Activated naive CD4-positive, alpha-beta T cell treated with anti-CD3 and anti-CD28 coated beads, Interleukin-2, amount 50 U/mL, for 24 hours (primary cell): ENCODE data around the gene RHEB.

Experiments used
- H3K27ac Mint-ChIP-seq: one replicate; pipeline ENCODE4 v1.8.0; 2021; ENCODE audit warnings: mild to moderate bottlenecking, mixed read lengths
- H3K27me3 Mint-ChIP-seq: one replicate; pipeline ENCODE4 v1.8.0; 2021; ENCODE audit warnings: mixed read lengths
- H3K36me3 Mint-ChIP-seq: one replicate; pipeline ENCODE4 v1.8.0; 2021; ENCODE audit warnings: mixed read lengths
- H3K4me1 Mint-ChIP-seq: one replicate; pipeline ENCODE4 v1.8.0; 2021; ENCODE audit warnings: mixed read lengths
- H3K4me3 Mint-ChIP-seq: one replicate; pipeline ENCODE4 v1.8.0; 2021; ENCODE audit warnings: mild to moderate bottlenecking, mixed read lengths
- H3K9me3 Mint-ChIP-seq: one replicate; pipeline ENCODE4 v1.8.0; 2021; ENCODE audit warnings: mixed read lengths

Gene RHEB, protein sequence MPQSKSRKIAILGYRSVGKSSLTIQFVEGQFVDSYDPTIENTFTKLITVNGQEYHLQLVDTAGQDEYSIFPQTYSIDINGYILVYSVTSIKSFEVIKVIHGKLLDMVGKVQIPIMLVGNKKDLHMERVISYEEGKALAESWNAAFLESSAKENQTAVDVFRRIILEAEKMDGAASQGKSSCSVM

DNA sequence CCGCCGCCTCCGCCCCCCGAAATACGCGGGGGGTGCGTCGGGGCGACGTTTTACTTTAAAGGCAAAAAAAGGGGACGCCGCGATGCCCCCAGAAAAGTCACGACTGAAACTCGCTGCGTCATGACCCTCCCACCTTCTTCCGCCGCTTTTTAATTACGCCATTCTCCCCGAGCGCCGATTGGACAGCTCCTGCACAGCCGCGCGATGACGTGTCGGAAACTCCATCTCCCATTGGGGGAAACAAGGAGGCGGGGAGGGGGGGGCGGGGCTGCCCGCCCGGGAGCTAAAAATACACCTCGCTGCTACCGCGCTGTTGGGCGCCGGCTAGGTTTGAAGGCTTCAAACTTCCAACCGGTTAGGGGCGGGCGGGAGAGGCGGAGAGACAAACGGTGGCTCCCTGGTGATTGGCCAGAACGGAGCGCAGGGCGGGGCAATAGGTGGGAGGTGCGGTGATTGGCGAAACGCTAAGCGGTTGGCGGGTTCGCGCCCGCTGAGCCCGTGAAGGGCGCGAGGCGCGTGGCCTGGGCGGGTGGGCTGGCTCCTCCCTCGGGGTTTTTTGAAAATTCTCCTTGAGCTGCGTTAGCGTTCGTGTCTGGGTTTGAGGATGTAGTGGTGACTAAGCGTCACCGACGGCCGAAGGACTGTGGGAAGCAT is at the start of gene RHEB:
RHEB (minus strand) TSS at position 131 of the 654 bp plus-strand sequence. CDS start 384 bp downstream, outside the sequence.
- H3K9me3 Mint-ChIP-seq: no peaks in the 10 kb centered on the region
- peaks cover 34% of the 10 kb centered on the region for H3K4me1 Mint-ChIP-seq
- peaks cover 1% of the 10 kb centered on the region for H3K36me3 Mint-ChIP-seq
- H3K27me3 Mint-ChIP-seq: no peaks in the 10 kb centered on the region
- H3K27ac Mint-ChIP-seq: peak within 1 kb of the TSS; percentile 98
- peak within 1 kb of the TSS; percentile 96 for H3K4me3 Mint-ChIP-seq

DNA sequence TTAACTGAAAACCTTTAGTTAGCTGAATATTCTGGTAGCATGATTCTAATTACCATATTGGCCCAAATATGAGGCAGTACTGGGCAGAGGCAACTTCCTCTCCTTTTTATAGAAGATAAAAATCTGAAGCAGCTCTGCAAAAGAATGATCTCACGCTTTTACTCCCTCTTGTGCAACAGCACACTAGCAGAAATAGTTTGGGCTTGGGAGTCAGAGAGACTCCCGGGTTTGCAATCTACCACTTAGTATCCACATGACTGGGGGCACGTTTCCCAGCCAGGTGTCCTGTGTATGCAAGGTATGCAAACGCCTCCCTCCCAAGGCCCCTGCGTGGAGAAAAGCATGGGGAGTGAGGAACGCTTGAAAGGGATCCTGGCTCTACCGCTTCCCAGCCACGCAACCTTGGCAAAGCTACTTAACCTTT is 47.2 kb upstream of the RHEB start:
- H3K9me3 Mint-ChIP-seq: no peaks in the 10 kb centered on the region
- H3K27ac Mint-ChIP-seq: no peak overlapping the region
- H3K4me1 Mint-ChIP-seq: no peaks in the 10 kb centered on the region
- H3K27me3 Mint-ChIP-seq: no peaks in the 10 kb centered on the region
- peaks cover 5% of the 10 kb centered on the region for H3K36me3 Mint-ChIP-seq
- no peak overlapping the region for H3K4me3 Mint-ChIP-seq

DNA sequence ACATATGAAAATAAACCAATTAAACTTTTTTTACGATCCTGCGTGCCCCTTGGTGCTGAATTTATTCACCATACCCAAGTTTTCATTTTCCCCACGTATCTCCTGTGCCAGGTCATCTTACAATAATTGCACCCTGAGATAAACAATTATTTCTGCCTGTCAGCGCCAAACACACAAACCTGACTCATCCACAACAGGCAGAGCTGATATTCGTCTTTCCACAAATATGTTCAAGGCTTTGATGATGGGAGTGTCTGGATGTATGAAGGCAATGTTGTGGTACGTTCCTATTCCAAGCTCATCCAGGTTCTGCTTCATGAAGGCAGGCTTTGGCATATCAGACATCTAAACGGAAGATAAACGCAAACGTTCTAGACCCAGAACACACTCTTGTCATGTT is 45.8 kb upstream of the RHEB start:
- no peak overlapping the region for H3K4me3 Mint-ChIP-seq
- peaks cover 6% of the 10 kb centered on the region for H3K4me1 Mint-ChIP-seq
- no peak overlapping the region for H3K27ac Mint-ChIP-seq

DNA sequence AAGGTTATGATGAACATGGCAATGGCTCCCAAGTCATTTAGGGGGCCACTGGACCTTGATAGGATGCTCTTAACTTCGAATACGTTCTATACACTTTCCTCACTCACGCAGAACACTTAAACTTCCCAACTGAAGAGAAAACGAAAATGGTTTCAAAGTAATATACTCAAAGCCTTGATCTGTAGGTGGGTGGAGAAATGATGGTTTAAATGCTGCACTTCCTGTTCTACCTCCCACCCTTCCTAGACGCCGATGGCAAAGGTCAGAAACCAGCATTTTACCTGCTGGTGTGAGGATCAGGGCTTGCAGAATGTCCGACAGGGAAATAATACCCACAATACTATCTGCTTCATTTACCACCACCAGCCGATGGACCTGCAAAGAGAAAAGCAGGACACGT is 40.5 kb upstream of the RHEB start:
- no peaks in the 10 kb centered on the region for H3K9me3 Mint-ChIP-seq
- no peaks in the 10 kb centered on the region for H3K27me3 Mint-ChIP-seq
- H3K4me3 Mint-ChIP-seq: peak overlapping the region; percentile 34
- H3K27ac Mint-ChIP-seq: peak overlapping the region; percentile 56
- H3K36me3 Mint-ChIP-seq: peaks cover 9% of the 10 kb centered on the region
- peaks cover 21% of the 10 kb centered on the region for H3K4me1 Mint-ChIP-seq

More for the DNA sequence above, 45.8 kb upstream of the RHEB start:
- Mint-ChIP-seq H3K9me3 (no peaks in the 10 kb centered on the region), H3K36me3 (peaks cover 8% of the 10 kb centered on the region), H3K27me3 (no peaks in the 10 kb centered on the region)

DNA sequence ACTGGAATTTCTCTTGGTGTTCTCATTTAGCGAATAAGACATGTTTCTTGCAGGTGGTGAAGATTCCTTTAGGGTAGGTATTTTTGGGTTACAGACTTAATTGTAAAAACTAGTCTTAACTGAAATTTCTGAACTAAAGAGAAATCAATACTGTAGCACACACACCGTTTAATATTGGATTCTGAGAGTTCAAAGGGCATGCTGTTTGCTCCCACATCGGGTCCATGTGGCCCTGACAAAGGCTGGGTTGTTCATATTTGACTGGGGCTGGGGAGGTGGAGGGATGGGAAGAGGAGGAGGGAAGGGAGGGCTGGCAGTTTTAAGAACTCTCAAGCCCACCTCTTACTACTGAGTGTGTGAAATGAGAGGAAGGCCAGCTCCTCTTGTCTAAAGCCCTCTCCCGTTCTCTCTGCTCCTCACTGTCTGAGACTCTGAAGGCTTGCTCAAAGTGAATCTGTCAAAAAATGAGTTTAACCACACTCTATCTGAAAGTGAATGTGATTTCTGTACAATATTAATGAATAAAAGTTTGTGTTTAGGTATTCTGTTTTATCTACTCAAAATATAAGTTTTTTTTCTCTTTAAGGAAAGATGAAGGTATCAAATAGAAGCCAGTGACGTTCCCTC is 40.0 kb upstream of the RHEB start:
- Mint-ChIP-seq H3K27me3 (no peaks in the 10 kb centered on the region), H3K27ac (peak overlapping the region; percentile 70), H3K4me1 (peaks cover 21% of the 10 kb centered on the region), H3K9me3 (no peaks in the 10 kb centered on the region), H3K36me3 (peaks cover 9% of the 10 kb centered on the region), H3K4me3 (peak overlapping the region; percentile 34)

DNA sequence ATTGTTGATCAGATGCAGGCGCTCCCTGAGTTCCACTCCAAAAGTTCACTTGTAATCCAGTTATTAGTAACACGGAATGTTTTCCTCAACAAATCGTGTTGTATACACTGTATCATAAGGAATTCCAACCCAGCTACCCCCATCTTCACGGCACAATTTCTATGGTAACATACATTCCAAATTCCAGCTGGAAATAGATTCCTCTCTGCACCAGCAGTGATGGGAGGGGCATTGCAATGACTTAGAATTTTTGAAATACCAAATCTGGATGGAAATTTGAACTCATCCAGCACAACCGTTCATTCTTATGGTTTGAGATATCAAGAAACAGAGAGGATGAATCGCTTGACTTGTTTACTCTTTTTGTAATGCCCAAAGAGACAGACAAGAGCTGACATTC is 38.9 kb upstream of the RHEB start:
- Mint-ChIP-seq H3K4me1 (peaks cover 21% of the 10 kb centered on the region), H3K36me3 (peaks cover 8% of the 10 kb centered on the region), H3K9me3 (no peaks in the 10 kb centered on the region), H3K27ac (no peak overlapping the region), H3K27me3 (no peaks in the 10 kb centered on the region), H3K4me3 (no peak overlapping the region)

DNA sequence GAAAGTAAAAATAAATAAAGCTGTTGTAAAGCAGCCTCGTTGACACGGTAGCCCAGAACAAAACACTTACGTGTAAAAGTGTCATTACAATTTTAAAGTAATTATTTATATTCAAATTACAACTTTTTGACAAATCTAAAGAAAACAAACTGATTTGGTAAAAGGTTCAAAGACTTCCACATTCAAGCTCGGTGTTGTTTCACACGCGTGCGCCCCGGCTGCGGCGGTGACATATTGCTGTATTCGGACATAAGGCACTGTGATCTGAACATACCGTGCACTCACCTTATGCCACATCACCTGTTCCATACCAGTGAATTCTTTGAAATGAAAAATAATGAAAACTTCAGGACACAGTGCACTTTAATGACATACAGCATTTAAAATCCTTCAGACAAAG is 36.9 kb upstream of the RHEB start:
- H3K27me3 Mint-ChIP-seq: no peaks in the 10 kb centered on the region

DNA sequence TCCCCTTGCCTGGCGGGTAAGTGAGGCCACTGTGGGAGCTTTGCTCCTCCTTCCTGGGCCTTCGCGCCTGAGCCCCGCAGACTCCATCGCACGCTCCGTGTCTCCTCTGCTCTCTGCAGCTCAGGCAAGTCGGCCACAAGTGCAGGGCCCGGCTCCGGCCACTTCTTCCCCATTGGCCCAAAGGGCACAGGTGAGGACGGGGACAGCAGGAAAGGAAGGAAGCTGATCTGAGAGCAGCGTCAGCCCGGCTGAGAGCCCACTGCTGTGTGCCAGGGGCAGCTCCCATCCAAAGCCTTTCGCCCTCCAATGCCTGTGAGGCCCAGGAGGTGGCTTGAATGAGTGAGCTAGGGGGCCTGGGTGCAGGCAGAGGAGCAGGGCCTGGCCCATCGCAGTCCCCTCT is 33.7 kb upstream of the RHEB start:
- no peak overlapping the region for H3K4me3 Mint-ChIP-seq
- no peak overlapping the region for H3K27ac Mint-ChIP-seq
- H3K36me3 Mint-ChIP-seq: no peaks in the 10 kb centered on the region
- H3K4me1 Mint-ChIP-seq: peaks cover 7% of the 10 kb centered on the region
- no peaks in the 10 kb centered on the region for H3K27me3 Mint-ChIP-seq
- H3K9me3 Mint-ChIP-seq: no peaks in the 10 kb centered on the region

More for the DNA sequence above, 36.9 kb upstream of the RHEB start:
- Mint-ChIP-seq H3K27ac (no peak overlapping the region), H3K4me3 (no peak overlapping the region), H3K9me3 (no peaks in the 10 kb centered on the region), H3K36me3 (peaks cover 4% of the 10 kb centered on the region), H3K4me1 (peaks cover 21% of the 10 kb centered on the region)

DNA sequence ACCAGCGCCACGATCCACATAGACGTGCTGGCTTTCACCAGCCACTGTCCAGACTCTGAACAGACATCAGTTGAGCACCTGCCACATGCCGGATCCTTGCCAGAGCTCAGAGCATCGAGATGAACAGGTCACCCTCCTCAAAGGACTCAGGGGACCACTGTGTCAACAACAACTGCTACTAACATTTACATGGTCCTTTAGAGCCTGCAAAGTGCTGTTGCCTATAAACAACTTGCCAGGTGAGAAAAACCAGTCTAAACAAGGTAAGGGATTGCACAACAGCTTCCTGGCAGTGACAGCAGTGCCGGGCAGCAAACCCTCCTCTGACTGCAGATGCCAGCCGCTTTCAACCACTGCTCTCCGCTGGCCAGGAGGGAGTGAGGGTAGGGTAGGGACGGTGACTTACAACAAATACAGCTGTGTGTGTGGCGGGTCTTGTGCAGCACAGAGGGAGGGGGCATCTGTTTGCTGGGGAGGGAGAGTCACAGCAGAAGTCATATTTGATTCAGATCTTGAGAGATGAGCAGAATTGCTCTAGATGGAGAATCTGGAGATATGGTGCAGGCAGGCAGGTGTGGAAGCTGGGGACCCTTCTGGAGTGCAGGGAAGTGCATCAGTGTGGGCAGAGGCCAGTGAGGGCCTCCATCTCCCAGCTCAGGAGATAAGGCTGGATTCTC is 32.8 kb upstream of the RHEB start:
- no peaks in the 10 kb centered on the region for H3K9me3 Mint-ChIP-seq
- H3K27me3 Mint-ChIP-seq: no peaks in the 10 kb centered on the region
- no peaks in the 10 kb centered on the region for H3K36me3 Mint-ChIP-seq
- H3K4me1 Mint-ChIP-seq: peaks cover 7% of the 10 kb centered on the region
- no peak overlapping the region for H3K4me3 Mint-ChIP-seq
- H3K27ac Mint-ChIP-seq: peak overlapping the region; percentile 26

DNA sequence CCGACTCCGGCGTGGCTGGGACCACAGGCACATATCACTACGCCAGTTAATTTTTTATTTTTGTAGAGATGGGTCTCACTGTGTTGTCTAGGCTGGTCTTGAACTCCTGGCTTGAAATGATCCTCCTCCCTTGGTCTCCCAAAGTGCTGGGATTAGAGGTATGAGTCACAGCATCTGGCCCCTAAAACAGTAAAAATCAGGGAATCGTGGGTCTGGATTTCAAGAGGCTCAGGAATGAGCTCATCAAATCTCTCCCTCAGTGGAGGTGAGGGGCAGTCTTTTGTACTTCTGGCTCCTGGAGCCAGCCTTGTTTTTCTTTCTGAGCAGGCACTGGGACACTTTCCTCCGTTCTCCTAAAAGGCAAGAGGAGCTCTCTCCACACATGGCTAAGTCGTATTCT is 32.1 kb upstream of the RHEB start:
- no peak overlapping the region for H3K4me3 Mint-ChIP-seq
- no peaks in the 10 kb centered on the region for H3K36me3 Mint-ChIP-seq
- no peaks in the 10 kb centered on the region for H3K27me3 Mint-ChIP-seq
- no peaks in the 10 kb centered on the region for H3K9me3 Mint-ChIP-seq
- H3K4me1 Mint-ChIP-seq: peaks cover 7% of the 10 kb centered on the region
- H3K27ac Mint-ChIP-seq: no peak overlapping the region

DNA sequence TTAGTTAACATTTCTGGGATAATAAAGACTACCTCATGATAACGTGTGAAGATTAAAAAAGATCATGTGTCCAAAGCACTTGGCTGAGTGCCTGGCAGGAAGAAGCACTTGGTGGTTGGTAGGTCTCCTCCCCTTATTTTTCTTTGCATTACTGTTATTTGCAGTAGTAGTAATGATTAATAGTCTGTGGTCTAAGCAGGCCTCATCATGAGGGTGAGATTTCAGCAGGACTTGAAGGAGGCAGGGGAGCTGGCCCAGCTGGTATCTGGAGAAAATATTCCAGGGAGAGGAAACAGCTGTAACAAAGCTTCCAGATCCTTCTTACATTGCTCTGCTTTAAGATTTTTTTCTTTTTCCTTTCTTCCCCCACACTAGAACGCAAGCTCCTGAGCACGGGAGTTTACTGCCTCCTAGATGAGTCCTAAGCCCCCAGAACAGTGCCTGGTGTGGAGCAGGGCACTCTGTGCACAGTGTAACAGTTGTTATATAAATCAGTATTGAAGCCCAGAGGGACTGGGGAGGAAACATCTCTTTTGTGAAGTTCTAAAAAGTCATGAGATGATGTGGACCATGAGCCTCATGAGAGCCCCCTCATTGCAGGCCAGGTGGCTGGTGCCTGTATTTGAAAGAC is 31.1 kb upstream of the RHEB start:
- H3K36me3 Mint-ChIP-seq: no peaks in the 10 kb centered on the region
- no peak overlapping the region for H3K4me3 Mint-ChIP-seq
- no peaks in the 10 kb centered on the region for H3K9me3 Mint-ChIP-seq
- no peak overlapping the region for H3K27ac Mint-ChIP-seq
- H3K27me3 Mint-ChIP-seq: no peaks in the 10 kb centered on the region
- peaks cover 7% of the 10 kb centered on the region for H3K4me1 Mint-ChIP-seq

DNA sequence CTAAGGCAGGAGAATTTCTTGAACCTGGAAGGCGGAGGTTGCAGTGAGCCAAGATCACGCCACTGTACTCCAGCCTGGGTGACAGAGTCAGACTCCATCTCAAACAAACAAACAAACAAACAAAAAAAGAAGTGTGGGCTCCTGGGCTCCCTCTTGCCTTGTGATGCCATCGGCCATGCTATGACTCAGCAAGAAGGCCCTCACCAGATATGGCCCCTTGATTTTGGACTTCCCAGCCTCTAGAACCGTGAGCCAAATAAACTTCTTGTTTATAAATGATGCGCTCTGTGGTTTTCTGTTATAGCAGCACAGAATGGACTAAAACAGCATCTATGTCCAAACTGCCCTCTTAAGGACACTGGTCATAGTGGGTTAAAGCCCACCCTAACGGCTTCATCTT is 29.9 kb upstream of the RHEB start:
- no peaks in the 10 kb centered on the region for H3K27me3 Mint-ChIP-seq
- H3K4me3 Mint-ChIP-seq: no peak overlapping the region
- H3K9me3 Mint-ChIP-seq: no peaks in the 10 kb centered on the region
- no peaks in the 10 kb centered on the region for H3K36me3 Mint-ChIP-seq
- peaks cover 7% of the 10 kb centered on the region for H3K4me1 Mint-ChIP-seq
- no peak overlapping the region for H3K27ac Mint-ChIP-seq

DNA sequence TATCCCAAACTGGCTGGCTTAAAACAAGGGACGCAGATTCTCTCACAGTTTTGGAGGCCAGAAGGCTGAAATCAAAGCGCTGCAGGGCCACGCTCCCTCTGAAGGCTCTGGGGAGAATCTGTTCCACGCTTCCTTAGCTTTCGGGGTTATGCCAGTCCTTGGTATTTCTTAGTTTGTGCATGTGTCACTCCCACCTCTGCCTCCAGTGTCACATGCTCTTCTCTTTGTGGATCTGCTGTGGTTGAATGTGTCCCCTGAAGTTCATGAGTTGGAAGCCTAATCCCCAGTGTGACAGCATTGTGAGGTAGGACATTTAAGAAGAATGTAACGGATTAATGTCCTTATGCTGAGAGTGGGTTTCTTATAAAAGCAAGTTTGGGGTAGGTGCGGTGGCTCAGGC is 29.4 kb upstream of the RHEB start:
- H3K4me3 Mint-ChIP-seq: no peak overlapping the region
- H3K36me3 Mint-ChIP-seq: no peaks in the 10 kb centered on the region
- H3K27me3 Mint-ChIP-seq: no peaks in the 10 kb centered on the region
- H3K27ac Mint-ChIP-seq: no peak overlapping the region
- H3K4me1 Mint-ChIP-seq: peaks cover 7% of the 10 kb centered on the region
- H3K9me3 Mint-ChIP-seq: no peaks in the 10 kb centered on the region

DNA sequence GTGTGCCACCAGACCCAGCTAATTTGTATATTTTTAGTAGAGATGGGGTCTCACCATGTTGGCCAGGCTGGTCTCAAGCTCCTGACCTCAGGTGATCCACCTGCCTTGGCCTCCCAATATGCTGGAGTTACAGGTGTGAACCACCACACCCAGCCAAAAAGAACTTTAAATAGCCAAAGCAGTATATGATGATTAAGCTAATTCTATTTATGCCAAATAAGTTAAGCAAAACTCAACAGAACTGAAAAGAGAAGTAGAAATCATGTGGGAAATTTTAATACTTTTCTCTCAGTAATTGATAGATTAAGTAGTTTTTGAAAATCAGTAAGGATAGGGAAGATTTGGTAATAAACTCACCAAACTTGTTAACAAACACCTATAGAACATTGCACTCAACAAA is 24.5 kb upstream of the RHEB start:
- H3K4me1 Mint-ChIP-seq: no peaks in the 10 kb centered on the region

DNA sequence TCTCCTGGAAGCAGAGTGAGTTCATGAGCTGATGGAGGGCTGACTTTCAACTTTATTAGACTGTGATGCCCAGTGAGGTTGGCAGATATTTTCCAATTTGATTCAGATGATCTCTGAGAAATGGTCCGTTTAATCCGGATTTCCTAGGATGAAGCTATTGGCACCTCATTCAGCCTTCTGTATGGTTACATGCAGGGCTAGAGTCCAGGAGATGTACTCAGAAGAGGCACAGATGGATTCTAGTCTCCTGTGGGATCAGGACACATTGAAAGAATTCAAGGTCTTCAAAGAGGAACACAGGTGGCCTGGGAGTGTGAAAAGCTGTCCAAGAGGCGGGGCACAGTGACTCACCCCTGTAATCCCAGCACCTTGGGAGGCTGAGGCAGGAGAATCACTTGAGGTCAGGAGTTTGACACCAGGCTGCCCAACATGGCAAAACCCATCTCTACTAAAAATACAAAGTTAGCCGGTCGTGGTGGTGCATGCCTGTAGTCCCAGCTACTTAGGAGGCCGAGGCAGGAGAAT is 23.0 kb upstream of the RHEB start:
- no peaks in the 10 kb centered on the region for H3K36me3 Mint-ChIP-seq
- no peaks in the 10 kb centered on the region for H3K9me3 Mint-ChIP-seq
- H3K27ac Mint-ChIP-seq: no peak overlapping the region
- peaks cover 2% of the 10 kb centered on the region for H3K27me3 Mint-ChIP-seq
- no peak overlapping the region for H3K4me3 Mint-ChIP-seq
- peaks cover 8% of the 10 kb centered on the region for H3K4me1 Mint-ChIP-seq

More for the DNA sequence above, 24.5 kb upstream of the RHEB start:
- no peak overlapping the region for H3K27ac Mint-ChIP-seq
- H3K27me3 Mint-ChIP-seq: peaks cover 2% of the 10 kb centered on the region
- no peaks in the 10 kb centered on the region for H3K36me3 Mint-ChIP-seq
- H3K4me3 Mint-ChIP-seq: no peak overlapping the region
- H3K9me3 Mint-ChIP-seq: no peaks in the 10 kb centered on the region
